K562 (cell line): ENCODE results near the gene ATF5. TPM values are rescaled to one million over a fixed set of nuclear protein-coding genes. Genes with fewer than 3 reads are reported as not detected.

Experiments used
- ARID3B ChIP-seq: fragments of 250-450 bp; sonication (Bioruptor Pico); IDR thresholded peaks from 2 replicates; pipeline ENCODE4 v1.4.0; 2020; ENCODE audit warnings: borderline replicate concordance
- ARNT ChIP-seq, 2 experiments: fragments of 450-650 bp; IDR thresholded peaks; 2 replicates each; pipeline ENCODE4 v1.6.1; 2016; ENCODE audit warnings: mild to moderate bottlenecking in 1 of 2
- DMBX1 ChIP-seq: fragments of 250-450 bp; sonication (Bioruptor Pico); IDR thresholded peaks from 2 replicates; pipeline ENCODE4 v1.8.0; 2022; ENCODE audit warnings: inconsistent platforms, mild to moderate bottlenecking, moderate library complexity, borderline replicate concordance
- ESRRB ChIP-seq: fragments of 250-450 bp; sonication (Bioruptor Pico); IDR thresholded peaks from 2 replicates; pipeline ENCODE4 v1.5.0; 2020; ENCODE audit warnings: mild to moderate bottlenecking, moderate library complexity, borderline replicate concordance
- ETV5 ChIP-seq: sonication (generic); formaldehyde crosslinking; IDR thresholded peaks from 2 replicates; pipeline ENCODE4 v1.4.0; 2020; ENCODE audit warnings: low read depth, mild to moderate bottlenecking, missing genetic modification reagents
- EWSR1 ChIP-seq: fragments of 450-650 bp; IDR thresholded peaks from 2 replicates; pipeline ENCODE4 v1.6.1; 2018; ENCODE audit warnings: borderline replicate concordance, mild to moderate bottlenecking, low read depth, moderate library complexity; ENCODE audit not compliant: partially characterized antibody
- GABPA ChIP-seq: fragments of 200-800 bp; sonication (Bioruptor generic); conservative IDR thresholded peaks from 2 replicates; pipeline ENCODE4 v1.6.1; 2016; ENCODE audit warnings: low read depth, missing genetic modification characterization, missing compliant biosample characterization
- HDAC2 ChIP-seq: fragments of 450-650 bp; IDR thresholded peaks from 2 replicates; pipeline ENCODE4 v1.6.1; 2016; ENCODE audit warnings: mild to moderate bottlenecking
- HNRNPH1 ChIP-seq: fragments of 200-400 bp; formaldehyde crosslinking; optimal IDR thresholded peaks from 2 replicates; pipeline ENCODE3; 2017; ENCODE audit warnings: low read depth, mild to moderate bottlenecking, low read length, moderate library complexity
- HNRNPUL1 ChIP-seq: fragments of 200-400 bp; formaldehyde crosslinking; IDR thresholded peaks from 2 replicates; pipeline ENCODE4 v1.6.1; 2017; ENCODE audit warnings: low read length
- MAFK ChIP-seq: IDR thresholded peaks from 2 replicates; pipeline ENCODE4 v1.6.1; 2011; ENCODE audit warnings: low read length, improper control_type of control experiment
- NFIX ChIP-seq: fragments of 250-450 bp; sonication (Bioruptor Pico); IDR thresholded peaks from 2 replicates; pipeline ENCODE4 v1.4.0; 2020; ENCODE audit warnings: low read depth, mild to moderate bottlenecking, moderate library complexity
- RFX7 ChIP-seq: fragments of 250-450 bp; sonication (Bioruptor Pico); IDR thresholded peaks from 2 replicates; pipeline ENCODE4 v1.5.1; 2021; ENCODE audit warnings: mild to moderate bottlenecking
- TCFL5 ChIP-seq: fragments of 250-450 bp; sonication (Bioruptor Pico); conservative IDR thresholded peaks from 2 replicates; pipeline ENCODE4 v1.6.1; 2021; ENCODE audit warnings: mild to moderate bottlenecking, moderate library complexity, matching md5 sums
- ZBTB34 ChIP-seq: fragments of 250-450 bp; sonication (Bioruptor Pico); IDR thresholded peaks from 2 replicates; pipeline ENCODE4 v1.8.0; 2021; ENCODE audit warnings: mild to moderate bottlenecking, moderate library complexity
- ZFX ChIP-seq: sonication (generic); formaldehyde crosslinking; IDR thresholded peaks from 2 replicates; pipeline ENCODE4 v1.8.0; 2022; ENCODE audit warnings: mild to moderate bottlenecking, missing genetic modification reagents, moderate library complexity
- ZNF143 ChIP-seq: sonication (generic); formaldehyde crosslinking; IDR thresholded peaks from 2 replicates; pipeline ENCODE4 v1.9.0; 2022; ENCODE audit warnings: mild to moderate bottlenecking, missing genetic modification reagents
- ZNF696 ChIP-seq: fragments of 250-450 bp; sonication (Bioruptor Pico); conservative IDR thresholded peaks from 2 replicates; pipeline ENCODE4 v1.4.0; 2020; ENCODE audit warnings: mild to moderate bottlenecking, moderate library complexity
- ZNF77 ChIP-seq: fragments of 250-450 bp; sonication (Bioruptor Pico); IDR thresholded peaks from 2 replicates; pipeline ENCODE4 v1.5.0; 2020
- polyA plus RNA-seq, 8 experiments: library from polyadenylated mRNA; depleted of rRNA in 4 of 8; stranded (reverse) in 5 of 8; unstranded in 3 of 8; fragments of >200 nt; fragmentation: Nextera tagmentation in 2 of 8; fragmentation: Illumina TruSeq in 1 of 8; extraction: Ambion mirVana in 2 of 8; extraction: Trizol in 1 of 8; gene quantifications; 2 replicates each; pipeline versions ENCODE4 v1.2.1 to v1.2.3, GENCODE V29; 2011 to 2014; ENCODE audit warnings: inconsistent platforms in 1 of 8, missing spikeins in 1 of 8
- total RNA-seq, 7 experiments: library from RNA; depleted of rRNA in 6 of 7; stranded (reverse); fragments of >200 nt in 6 of 7; fragmentation: Illumina TruSeq in 2 of 7; extraction: Trizol in 2 of 7; gene quantifications; 2 replicates each; pipeline versions ENCODE4 v1.2.1 to v1.2.3, GENCODE V29; 2011 to 2021; ENCODE audit warnings: low replicate concordance in 1 of 7
- TF ChIP-seq, protein P1 (sequence below), 2 experiments: IDR thresholded peaks; 2 replicates each; pipeline ENCODE4 v1.6.1; 2012; ENCODE audit warnings: improper control_type of control experiment in 2 of 2, low read depth in 2 of 2, low read length in 2 of 2, borderline replicate concordance in 1 of 2

The ATF5 gene
- total and polyA plus RNA-seq, 9 of the 15 experiments (the other 6 are each of a cell fraction or from before 2014, with no cell fraction given): 3.0 to 57.6 (median 11.1) TPM

GRCh38 chr19:49929611-49930482 is 842 bp downstream of the ATF5 start (continued):
- TF ChIP-seq ZBTB34 (CRISPR knock-in tag): no peak
- no peak for TF ChIP-seq EWSR1
- TF ChIP-seq HNRNPH1: no peak
- 0 out of 2 replicates have a peak, but pooled peaks have one; percentile 65 for TF ChIP-seq ZNF77
- no peak for TF ChIP-seq ZNF143 (CRISPR knock-in tag)
- no peak for TF ChIP-seq ZNF696 (CRISPR knock-in tag)
- TF ChIP-seq, protein P1, sequence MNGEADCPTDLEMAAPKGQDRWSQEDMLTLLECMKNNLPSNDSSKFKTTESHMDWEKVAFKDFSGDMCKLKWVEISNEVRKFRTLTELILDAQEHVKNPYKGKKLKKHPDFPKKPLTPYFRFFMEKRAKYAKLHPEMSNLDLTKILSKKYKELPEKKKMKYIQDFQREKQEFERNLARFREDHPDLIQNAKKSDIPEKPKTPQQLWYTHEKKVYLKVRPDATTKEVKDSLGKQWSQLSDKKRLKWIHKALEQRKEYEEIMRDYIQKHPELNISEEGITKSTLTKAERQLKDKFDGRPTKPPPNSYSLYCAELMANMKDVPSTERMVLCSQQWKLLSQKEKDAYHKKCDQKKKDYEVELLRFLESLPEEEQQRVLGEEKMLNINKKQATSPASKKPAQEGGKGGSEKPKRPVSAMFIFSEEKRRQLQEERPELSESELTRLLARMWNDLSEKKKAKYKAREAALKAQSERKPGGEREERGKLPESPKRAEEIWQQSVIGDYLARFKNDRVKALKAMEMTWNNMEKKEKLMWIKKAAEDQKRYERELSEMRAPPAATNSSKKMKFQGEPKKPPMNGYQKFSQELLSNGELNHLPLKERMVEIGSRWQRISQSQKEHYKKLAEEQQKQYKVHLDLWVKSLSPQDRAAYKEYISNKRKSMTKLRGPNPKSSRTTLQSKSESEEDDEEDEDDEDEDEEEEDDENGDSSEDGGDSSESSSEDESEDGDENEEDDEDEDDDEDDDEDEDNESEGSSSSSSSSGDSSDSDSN (IDR thresholded peaks at IDR 0.05; ENCODE audit: borderline replicate concordance in 1 of 2, low read depth in 2 of 2, low read length in 2 of 2): peak in 1 of 2 experiments; percentile 27; a peak in 1 of 4 replicates
- TF ChIP-seq TCFL5 (CRISPR knock-in tag): no peak
- no peak for TF ChIP-seq MAFK
- no peak for TF ChIP-seq NFIX
- TF ChIP-seq ETV5: no peak
- TF ChIP-seq HNRNPUL1: no peak
- TF ChIP-seq ZFX: peak; percentile 72; the same call in 1 of the 2 replicates
- peak; percentile 17; the same call in 1 of the 2 replicates for TF ChIP-seq DMBX1 (CRISPR knock-in tag)
- TF ChIP-seq RFX7 (CRISPR knock-in tag): no peak
- no peak for TF ChIP-seq ESRRB
- no peak for TF ChIP-seq HDAC2
- peak in 1 of 2 experiments; percentile 63; a peak in 1 of 4 replicates for TF ChIP-seq ARNT (IDR thresholded peaks at IDR 0.05)
- TF ChIP-seq ARID3B: no peak
- TF ChIP-seq GABPA: peak; percentile 31; the same call in 1 of the 2 replicates
